Measurements from ENCODE around the gene VSIR. TPM values are rescaled to one million over a fixed set of nuclear protein-coding genes. Genes with fewer than 3 reads are reported as not detected.

VSIR gene
- total RNA-seq, 2 donors from 2014 or later = 41.2 to 42.8 TPM

- no peaks in the 10 kb centered on the region for H3K9me3 ChIP-seq
- H3K4me1 ChIP-seq = peaks cover 11% of the 10 kb centered on the region
- peak overlapping the region; percentile 59 for H3K27ac ChIP-seq
- TF ChIP-seq CTCF (IDR thresholded peaks at IDR 0.05) = no peak
- H3K9ac ChIP-seq (ENCODE audit: low read depth in 2 of 2, low read length in 2 of 2) = peak overlapping the region; percentile 22 to 30
- H3K4me3 ChIP-seq = no peak overlapping the region
- no peaks in the 10 kb centered on the region for H3K27me3 ChIP-seq
- no peak for DNase-seq
- no peaks in the 10 kb centered on the region for H3K36me3 ChIP-seq
- intact Hi-C loops (cut with DNase I) = no loop called here
Observed at GRCh38 chr10:71714031-71714410, 59.3 kb downstream of the VSIR start.

GRCh38 chr10:71713135-71714030 lies 59.9 kb downstream of the VSIR start:
- Histone ChIP-seq H3K27ac (peak overlapping the region; percentile 59), H3K4me1 (peaks cover 11% of the 10 kb centered on the region), H3K9ac (ENCODE audit: low read depth in 2 of 2, low read length in 2 of 2) (peak overlapping the region; percentile 22 to 63), H3K27me3 (no peaks in the 10 kb centered on the region), H3K4me3 (no peak overlapping the region), H3K36me3 (no peaks in the 10 kb centered on the region), H3K9me3 (no peaks in the 10 kb centered on the region)
- DNase-seq = peak; percentile 63
- intact Hi-C loops (cut with DNase I) = no loop called here
- no peak for TF ChIP-seq CTCF (IDR thresholded peaks at IDR 0.05)

GRCh38 chr10:71712572-71713134 lies 60.7 kb downstream of the VSIR start:
- peaks cover 11% of the 10 kb centered on the region for H3K4me1 ChIP-seq

GRCh38 chr10:71712170-71712569 lies 61.1 kb downstream of the VSIR start:
- no peaks in the 10 kb centered on the region for H3K9me3 ChIP-seq
- H3K36me3 ChIP-seq = no peaks in the 10 kb centered on the region
- no peaks in the 10 kb centered on the region for H3K27me3 ChIP-seq
- TF ChIP-seq CTCF (IDR thresholded peaks at IDR 0.05) = no peak
- intact Hi-C loops (cut with DNase I) = no loop called here
- DNase-seq = no peak
- no peak overlapping the region for H3K4me3 ChIP-seq
- H3K4me1 ChIP-seq = peaks cover 11% of the 10 kb centered on the region
- no peak overlapping the region for H3K9ac ChIP-seq (ENCODE audit: low read depth in 2 of 2, low read length in 2 of 2)
- peak overlapping the region; percentile 59 for H3K27ac ChIP-seq

More at GRCh38 chr10:71712572-71713134, 60.7 kb downstream of the VSIR start:
- no peaks in the 10 kb centered on the region for H3K9me3 ChIP-seq
- no peak overlapping the region for H3K9ac ChIP-seq (ENCODE audit: low read depth in 2 of 2, low read length in 2 of 2)
- no peak for DNase-seq
- no peak overlapping the region for H3K4me3 ChIP-seq
- peak overlapping the region; percentile 59 for H3K27ac ChIP-seq
- no peaks in the 10 kb centered on the region for H3K36me3 ChIP-seq
- no peaks in the 10 kb centered on the region for H3K27me3 ChIP-seq
- no peak for TF ChIP-seq CTCF (IDR thresholded peaks at IDR 0.05)
- intact Hi-C loops (cut with DNase I) = no loop called here

- intact Hi-C loops (cut with DNase I) = no loop called here
Observed at GRCh38 chr10:71711052-71711623, 62.2 kb downstream of the VSIR start.

More at GRCh38 chr10:71711052-71711623, 62.2 kb downstream of the VSIR start:
- H3K27ac ChIP-seq = no peak overlapping the region
- no peaks in the 10 kb centered on the region for H3K27me3 ChIP-seq
- H3K9me3 ChIP-seq = no peaks in the 10 kb centered on the region
- H3K36me3 ChIP-seq = no peaks in the 10 kb centered on the region
- DNase-seq = no peak
- no peak for TF ChIP-seq CTCF (IDR thresholded peaks at IDR 0.05)
- peaks cover 11% of the 10 kb centered on the region for H3K4me1 ChIP-seq
- H3K4me3 ChIP-seq = no peak overlapping the region
- no peak overlapping the region for H3K9ac ChIP-seq (ENCODE audit: low read depth in 2 of 2, low read length in 2 of 2)

Measured in colonic mucosa (tissue), 4 donors.